H1 (cell line): ENCODE measurements around the gene RAB25. TPM values are rescaled to one million over a fixed set of nuclear protein-coding genes. Genes with fewer than 3 reads are reported as not detected.

Source experiments
- CTCF ChIA-PET: fragments of 300-600 bp; sonication (Branson Sonifier 250); formaldehyde crosslinking; loops from one replicate; lab custom pipeline; 2021; ENCODE audit not compliant: partially characterized antibody; lab: Charles Lee
- POLR2A ChIA-PET: fragments of 300-600 bp; sonication (Branson Sonifier 250); formaldehyde crosslinking; loops from one replicate; lab custom pipeline; 2021; ENCODE audit warnings: inconsistent platforms; ENCODE audit not compliant: partially characterized antibody; lab: Charles Lee
- DNase-seq, 2 experiments: peaks; one replicate each; pipeline versions ENCODE4 v3.0.0 to v3.0.0-alpha.2; 2010 to 2022; ENCODE audit warnings: low spot score in 2 of 2, low read depth in 1 of 2, mixed read lengths in 1 of 2
- FAIRE-seq: peaks from 2 replicates; lab custom pipeline; 2011; peaks lifted over from hg19 to GRCh38; lab: Jason Lieb, UNC
- H2AFZ ChIP-seq: 2 replicates; pipeline ENCODE4 v1.8.1; 2012; ENCODE audit warnings: low read length, inconsistent platforms
- H2AK5ac ChIP-seq: 2 replicates; pipeline ENCODE4 v1.6.1; 2013; ENCODE audit warnings: low read depth, low read length
- H2BK120ac ChIP-seq: replicated peaks from 2 replicates; pipeline ENCODE3; 2013; ENCODE audit warnings: low read depth, low read length, inconsistent platforms
- H2BK12ac ChIP-seq: 2 replicates; pipeline ENCODE4 v1.6.1; 2013; ENCODE audit warnings: low read depth, low read length
- H2BK15ac ChIP-seq: 2 replicates; pipeline ENCODE4 v1.6.1; 2013; ENCODE audit warnings: low read length
- H2BK20ac ChIP-seq: 2 replicates; pipeline ENCODE4 v1.6.1; 2013; ENCODE audit warnings: low read length
- H2BK5ac ChIP-seq: 2 replicates; pipeline ENCODE4 v1.6.1; 2013; ENCODE audit warnings: low read depth, low read length
- H3K14ac ChIP-seq: 2 replicates; pipeline ENCODE4 v1.6.1; 2013; ENCODE audit warnings: inconsistent platforms; ENCODE audit not compliant: insufficient read length
- H3K18ac ChIP-seq: 2 replicates; pipeline ENCODE4 v1.6.1; 2013; ENCODE audit warnings: low read length; ENCODE audit errors: extremely low read depth
- H3K23ac ChIP-seq: 2 replicates; pipeline ENCODE4 v1.6.1; 2013; ENCODE audit warnings: inconsistent platforms; ENCODE audit not compliant: insufficient read length
- H3K23me2 ChIP-seq: 2 replicates; pipeline ENCODE4 v1.6.1; 2013; ENCODE audit warnings: low read depth, low read length
- H3K27ac ChIP-seq: 2 replicates; pipeline ENCODE4 v1.6.1; 2011; ENCODE audit warnings: low read depth, low read length, inconsistent platforms
- H3K27me3 ChIP-seq, 4 experiments: replicated peaks in 1 of 4; 1 replicate in 1 of 4; 2 replicates in 3 of 4; pipeline versions ENCODE4 v1.6.1 to v1.8.1; 2011 to 2013; ENCODE audit warnings: low read length in 3 of 4, mild to moderate bottlenecking in 3 of 4, inconsistent platforms in 2 of 4, mixed read lengths in 2 of 4, moderate library complexity in 1 of 4; ENCODE audit not compliant: control insufficient read depth in 3 of 4, insufficient read depth in 3 of 4; ENCODE audit errors: extremely low read depth in 1 of 4
- H3K36me3 ChIP-seq, 4 experiments: 2 replicates each; pipeline versions ENCODE4 v1.6.1 to v1.8.1; 2011 to 2013; ENCODE audit warnings: mild to moderate bottlenecking in 4 of 4, low read length in 3 of 4, moderate library complexity in 2 of 4, control low read depth in 1 of 4, inconsistent platforms in 1 of 4; ENCODE audit not compliant: insufficient read depth in 4 of 4, control insufficient read depth in 2 of 4
- H3K4ac ChIP-seq: replicated peaks from 2 replicates; pipeline ENCODE3; 2013; ENCODE audit warnings: low read length, low read depth, mixed read lengths, inconsistent platforms; ENCODE audit not compliant: insufficient read length
- H3K4me1 ChIP-seq, 4 experiments: replicated peaks in 1 of 4; 1 replicate in 1 of 4; 2 replicates in 3 of 4; pipeline versions ENCODE4 v1.6.1 to v1.8.1; 2011 to 2013; ENCODE audit warnings: low read length in 3 of 4, inconsistent platforms in 2 of 4, mixed read lengths in 1 of 4; ENCODE audit not compliant: insufficient read depth in 4 of 4, control insufficient read depth in 3 of 4
- H3K4me2 ChIP-seq, 2 experiments: 2 replicates each; pipeline versions ENCODE4 v1.6.1 to v1.8.1; 2011 to 2013; ENCODE audit warnings: low read depth in 2 of 2, low read length in 2 of 2, control low read depth in 1 of 2, inconsistent platforms in 1 of 2, mild to moderate bottlenecking in 1 of 2; ENCODE audit not compliant: insufficient read depth in 1 of 2
- H3K4me3 ChIP-seq, 4 experiments: fragments of 200-600, 300-600 bp in 1 of 4; sonication (generic), shearing (Covaris generic), sonication (Bioruptor Twin) in 1 of 4; 2 replicates each; pipeline versions ENCODE4 v1.5.1 to v1.8.1; 2011 to 2016; ENCODE audit warnings: low read length in 4 of 4, low read depth in 3 of 4, control low read depth in 2 of 4, inconsistent platforms in 2 of 4, mild to moderate bottlenecking in 2 of 4, mixed read lengths in 1 of 4, moderate library complexity in 1 of 4; ENCODE audit not compliant: insufficient read depth in 2 of 4; ENCODE audit errors: extremely low read depth in 1 of 4
- H3K56ac ChIP-seq: replicated peaks from 2 replicates; pipeline ENCODE3; 2013; ENCODE audit warnings: low read depth, mild to moderate bottlenecking, mixed read lengths, low read length, inconsistent platforms; ENCODE audit not compliant: insufficient read length
- H3K79me1 ChIP-seq: 2 replicates; pipeline ENCODE4 v1.6.1; 2013; ENCODE audit warnings: low read depth, low read length, control low read depth
- H3K79me2 ChIP-seq, 2 experiments: 2 replicates each; pipeline versions ENCODE4 v1.6.1 to v1.8.1; 2012 to 2013; ENCODE audit warnings: low read length in 2 of 2, mild to moderate bottlenecking in 2 of 2, inconsistent platforms in 1 of 2; ENCODE audit not compliant: insufficient read depth in 2 of 2, control insufficient read depth in 1 of 2
- H3K9ac ChIP-seq, 4 experiments: replicated peaks in 1 of 4; 1 replicate in 1 of 4; 2 replicates in 3 of 4; pipeline versions ENCODE4 v1.6.1 to v1.8.1; 2011 to 2013; ENCODE audit warnings: low read depth in 3 of 4, low read length in 3 of 4, control low read depth in 2 of 4, mild to moderate bottlenecking in 2 of 4, moderate library complexity in 2 of 4, inconsistent platforms in 1 of 4; ENCODE audit errors: extremely low read depth in 1 of 4
- H3K9me3 ChIP-seq, 2 experiments: 2 replicates each; pipeline versions ENCODE4 v1.6.1 to v1.8.1; 2012 to 2013; ENCODE audit warnings: mild to moderate bottlenecking in 2 of 2, moderate library complexity in 2 of 2, control low read depth in 1 of 2, inconsistent platforms in 1 of 2, low read depth in 1 of 2, low read length in 1 of 2, mixed read lengths in 1 of 2; ENCODE audit not compliant: insufficient read depth in 2 of 2
- H4K20me1 ChIP-seq, 2 experiments: replicated peaks in 1 of 2; 2 replicates each; pipeline versions ENCODE3 to v1.8.1; 2011 to 2013; ENCODE audit warnings: inconsistent platforms in 2 of 2, low read length in 2 of 2, mild to moderate bottlenecking in 1 of 2; ENCODE audit not compliant: insufficient read depth in 2 of 2, control insufficient read depth in 1 of 2
- H4K5ac ChIP-seq: 2 replicates; pipeline ENCODE4 v1.6.1; 2013; ENCODE audit warnings: low read length, low read depth, mixed read lengths, inconsistent platforms; ENCODE audit not compliant: insufficient read length
- H4K8ac ChIP-seq: 2 replicates; pipeline ENCODE4 v1.8.0; 2013; ENCODE audit warnings: mild to moderate bottlenecking, moderate library complexity, low read length, inconsistent platforms; ENCODE audit not compliant: insufficient read depth; ENCODE audit errors: extremely low read depth
- H4K91ac ChIP-seq: replicated peaks from 2 replicates; pipeline ENCODE3; 2013; ENCODE audit warnings: low read length, mixed read lengths, inconsistent platforms; ENCODE audit not compliant: insufficient read length
- BCL11A ChIP-seq, 2 experiments: IDR thresholded peaks; one replicate each; pipeline ENCODE4 v1.6.1; 2011; ENCODE audit warnings: low read depth in 2 of 2, low read length in 2 of 2, mild to moderate bottlenecking in 2 of 2
- CBX5 ChIP-seq: fragments of 300-800, 300-1000 bp; sonication (generic); IDR thresholded peaks from 2 replicates; pipeline ENCODE4 v1.7.1; 2016; ENCODE audit warnings: antibody characterized with exemption, low read length, low read depth
- CEBPB ChIP-seq: IDR thresholded peaks from 2 replicates; pipeline ENCODE4 v1.6.1; 2012; ENCODE audit warnings: low read depth, low read length
- GABPA ChIP-seq: IDR thresholded peaks from 2 replicates; pipeline ENCODE4 v1.6.1; 2011; ENCODE audit warnings: mild to moderate bottlenecking, low read length, moderate library complexity, borderline replicate concordance; ENCODE audit not compliant: insufficient read depth
- JUN ChIP-seq: IDR thresholded peaks from 2 replicates; pipeline ENCODE4 v1.6.1; 2011; ENCODE audit warnings: low read depth, mild to moderate bottlenecking, improper control_type of control experiment, low read length
- KDM4A ChIP-seq: IDR thresholded peaks from one replicate; pipeline ENCODE4 v1.7.1; 2012; ENCODE audit warnings: low read depth, mild to moderate bottlenecking, moderate library complexity, low read length, inconsistent platforms; ENCODE audit not compliant: severe bottlenecking
- POLR2AphosphoS5 ChIP-seq: IDR thresholded peaks from 2 replicates; pipeline ENCODE4 v1.6.1; 2011; ENCODE audit warnings: low read depth, low read length
- POU5F1 ChIP-seq: IDR thresholded peaks from 2 replicates; pipeline ENCODE4 v1.6.1; 2011; ENCODE audit warnings: low read depth, mild to moderate bottlenecking, low read length, moderate library complexity
- SP2 ChIP-seq: IDR thresholded peaks from 2 replicates; pipeline ENCODE4 v1.6.1; 2012; ENCODE audit warnings: mild to moderate bottlenecking, low read length, inconsistent platforms
- TAF7 ChIP-seq: optimal IDR thresholded peaks from 2 replicates; pipeline ENCODE3; 2011; ENCODE audit warnings: low read depth, mild to moderate bottlenecking, inconsistent platforms, low read length, moderate library complexity, borderline replicate concordance
- WGBS, 2 experiments: shearing (Covaris generic) in 1 of 2; methylation state at CpG; one replicate each; pipeline versions ENCODE4 v1.1.6 to v1.1.7; 2013 to 2015; ENCODE audit warnings: low lambda C conversion rate in 2 of 2, mixed read lengths in 2 of 2, inconsistent platforms in 1 of 2, low coverage in 1 of 2, missing lambda C conversion rate in 1 of 2; ENCODE audit not compliant: insufficient replicate concordance in 2 of 2, insufficient coverage in 1 of 2, insufficient read length in 1 of 2; ENCODE audit errors: extremely low coverage in 1 of 2, missing lambda C conversion rate in 1 of 2; 5-methylcytosine and 5-hydroxymethylcytosine counted together
- polyA plus RNA-seq, 7 experiments: library from polyadenylated mRNA; depleted of rRNA in 3 of 7; stranded (reverse) in 5 of 7; unstranded in 2 of 7; fragments of >200 nt in 5 of 7; fragments of 200-250 nt in 2 of 7; gene quantifications; 1 replicate in 5 of 7; 2 replicates in 1 of 7; 4 replicates in 1 of 7; pipeline versions ENCODE4 v1.2.1 to v1.2.3, GENCODE V29; 2011 to 2013; ENCODE audit warnings: missing spikeins in 2 of 7, mixed read lengths in 2 of 7
- total RNA-seq: library from RNA; stranded (reverse); fragmentation: NEBNext Ultra II Directional; extraction: Animal tissue kit (Norgen Biotek cat#: 25700); gene quantifications from 2 replicates; pipeline ENCODE4 v1.2.1, GENCODE V29; 2021

RAB25 gene
- total and polyA plus RNA-seq, 2 of the 8 experiments (the other 6 are each of a cell fraction or from before 2014, with no cell fraction given), result 34.8 to 98.2 TPM

DNA sequence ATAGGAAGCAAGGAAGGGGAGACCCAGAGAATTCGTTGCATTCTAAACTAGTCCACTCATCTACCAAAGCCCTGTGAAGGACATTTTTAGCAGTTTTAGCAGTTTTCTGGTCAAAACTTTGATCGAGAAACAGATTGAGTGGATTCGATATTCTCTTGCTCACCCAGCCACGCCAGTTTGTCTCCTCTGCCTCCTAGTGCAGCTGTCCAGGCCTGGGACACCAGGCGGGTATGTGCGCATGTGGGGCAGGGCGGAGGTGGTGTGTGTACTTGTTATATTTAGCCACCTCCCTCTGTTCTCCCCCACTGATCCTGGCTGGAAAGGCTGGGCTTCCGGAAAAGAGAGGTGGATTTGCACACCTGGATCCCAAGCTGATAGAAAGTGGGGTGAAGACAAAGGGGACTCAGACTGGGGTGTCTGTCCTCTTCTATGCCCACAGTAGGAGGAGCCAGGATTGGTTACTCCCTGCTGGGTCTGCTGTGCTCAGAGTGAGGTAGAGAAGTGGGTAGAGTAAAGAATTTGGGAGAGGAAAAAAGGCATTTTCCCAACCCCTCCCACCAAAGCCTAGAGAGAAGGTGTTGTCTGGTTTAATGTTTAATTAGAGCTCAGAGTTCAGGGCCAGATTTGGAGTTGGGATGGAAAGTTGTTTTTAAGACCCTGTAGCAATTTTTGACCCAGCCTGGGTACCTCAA, 57.4 kb downstream of the RAB25 start:
- Histone ChIP-seq H3K79me2 (peaks cover 0 to 8% of the 10 kb centered on the region in 2 experiments; a peak in 1 of 4 replicates), H3K14ac (no peak overlapping the region), H3K9me3 (no peaks in the 10 kb centered on the region), H2AK5ac (peak overlapping the region; percentile 88; the same call in 1 of the 2 replicates), H4K8ac (no peak overlapping the region), H3K23ac (no peak overlapping the region), H2BK15ac (no peak overlapping the region), H3K79me1 (no peaks in the 10 kb centered on the region; the same call in none of the 2 replicates), H3K36me3 (no peaks in the 10 kb centered on the region), H3K9ac (0 out of 7 replicates have a peak overlapping the region, but pooled peaks of 1 of the 4 experiments have one; percentile 2), H4K20me1 (peaks cover 10 to 14% of the 10 kb centered on the region in 2 experiments), H3K4ac (no peak overlapping the region), H4K91ac (no peak overlapping the region), H2AFZ (no peak overlapping the region), H3K18ac (no peak overlapping the region; the same call in 1 of the 2 replicates), H2BK20ac (no peak overlapping the region), H3K23me2 (peaks cover 13% of the 10 kb centered on the region), H3K27ac (no peak overlapping the region), H3K4me3 (no peak overlapping the region), H3K27me3 (peaks cover 0 to 2% (median 0%) of the 10 kb centered on the region in 4 experiments; a peak in 1 of 7 replicates), H2BK5ac (0 out of 2 replicates have a peak overlapping the region, but pooled peaks have one; percentile 44), H3K56ac (no peak overlapping the region), H3K4me1 (peaks cover 0 to 27% (median 22%) of the 10 kb centered on the region in 4 experiments; a peak in 6 of 7 replicates), H2BK120ac (no peak overlapping the region), H2BK12ac (0 out of 2 replicates have a peak overlapping the region, but pooled peaks have one; percentile 50), H3K4me2 (no peak overlapping the region), H4K5ac (no peak overlapping the region)
- ChIA-PET CTCF (interaction anchor here (1.1 to 42.4 kb wide), 5 partner anchors 8 to 868 kb away, joined by 3 to 1994 read pairs (median 8); partner anchors contain the start of gene MEX3A), POLR2A (interaction anchor here (0.6 to 28.0 kb wide), 5 partner anchors 9 to 501 kb away, joined by 3 to 763 read pairs (median 5); partner anchors contain the start of genes HAPLN2 and MEX3A)
- 89% methylated on average over 8 of the region's 8 CpGs; no CpG with 5 or more reads in 1 of the 2 experiments for WGBS, 2 experiments
- DNase-seq, result no peak
- no peak for FAIRE-seq
- TF ChIP-seq SP2 (no peak), CBX5 (no peak), GABPA (no peak), BCL11A (IDR thresholded peaks at IDR 0.05; ENCODE audit: low read depth in 2 of 2, low read length in 2 of 2) (no peak), TAF7 (no peak), KDM4A (no peak), JUN (no peak), POLR2AphosphoS5 (no peak), CEBPB (no peak), POU5F1 (no peak)
